HCT116 (cell line): ENCODE measurements around the gene ANKRD23. TPM values are rescaled to one million over a fixed set of nuclear protein-coding genes. Genes with fewer than 3 reads are reported as not detected.

Experiments
- ATAC-seq: fragments of 200-7000 bp; cut with Tn5 transposase; 2 replicates; pipeline ENCODE4 v1.9.1; 2020; ENCODE audit warnings: mild to moderate bottlenecking, moderate library complexity
- BruUV-seq: library from RNA; stranded (reverse); fragments of 400-500 nt; replicated peaks from 2 replicates; lab custom pipeline; 2021; lab: Mats Ljungman, UMichigan
- CTCF ChIA-PET: fragments of 300-600 bp; sonication (Branson Sonifier 250); formaldehyde crosslinking; loops from one replicate; lab custom pipeline; 2021; ENCODE audit warnings: antibody characterized with exemption; lab: Charles Lee
- POLR2A ChIA-PET: fragments of 300-600, 350-600 bp; sonication (Branson Sonifier 250); formaldehyde crosslinking; loops from one replicate; lab custom pipeline; 2021; ENCODE audit warnings: antibody characterized with exemption; lab: Charles Lee
- RAD21 ChIA-PET, 2 experiments: fragments of 300-600 bp; sonication (Branson Sonifier 250); formaldehyde crosslinking; loops; one replicate each; lab custom pipeline; 2023; ENCODE audit warnings: low total read pairs in 2 of 2; ENCODE audit not compliant: uncharacterized antibody in 2 of 2, unreplicated experiment in 2 of 2, low non-redundant PET in 1 of 2; lab: Charles Lee
- DNase-seq: peaks from one replicate; pipeline ENCODE4 v3.0.0-alpha.2; 2010; ENCODE audit warnings: low read depth, low spot score
- H2AFZ ChIP-seq: fragments of 200-600 bp; shearing (Covaris generic), sonication (generic); 2 replicates; pipeline ENCODE4 v1.6.1; 2017; ENCODE audit warnings: low read depth, mixed run types, mixed read lengths, antibody characterized with exemption, low read length; ENCODE audit not compliant: poor library complexity, severe bottlenecking
- H3K27ac ChIP-seq: 2 replicates; pipeline ENCODE4 v1.5.1; 2012; ENCODE audit warnings: low read depth, low read length
- H3K27me3 ChIP-seq: fragments of 200-600 bp; sonication (generic); 2 replicates; pipeline ENCODE4 v1.6.1; 2016; ENCODE audit warnings: mixed run types, low read length, mixed read lengths; ENCODE audit not compliant: insufficient read depth
- H3K36me3 ChIP-seq, 2 experiments: fragments of 200-500 bp in 1 of 2; fragments of 200-600 bp in 1 of 2; sonication (Bioruptor generic) in 1 of 2; sonication (generic) in 1 of 2; 2 replicates each; pipeline versions ENCODE4 v1.5.1 to v1.6.1; 2014 to 2016; ENCODE audit warnings: low read length in 2 of 2, inconsistent platforms in 1 of 2, mixed read lengths in 1 of 2, mixed run types in 1 of 2; ENCODE audit not compliant: insufficient read depth in 2 of 2, control insufficient read depth in 1 of 2
- H3K4me1 ChIP-seq, 2 experiments: fragments of 200-600 bp in 1 of 2; sonication (generic) in 1 of 2; 2 replicates each; pipeline versions ENCODE4 v1.5.1 to v1.6.1; 2012 to 2017; ENCODE audit warnings: low read length in 2 of 2, inconsistent platforms in 1 of 2, mild to moderate bottlenecking in 1 of 2, mixed read lengths in 1 of 2, mixed run types in 1 of 2, moderate library complexity in 1 of 2; ENCODE audit not compliant: insufficient read depth in 2 of 2, control insufficient read depth in 1 of 2
- H3K4me2 ChIP-seq: fragments of 200-600 bp; sonication (generic); 2 replicates; pipeline ENCODE4 v1.6.1; 2017; ENCODE audit warnings: mixed run types, low read length, mixed read lengths
- H3K4me3 ChIP-seq, 2 experiments: fragments of 200-600 bp in 1 of 2; sonication (generic) in 1 of 2; replicated peaks in 1 of 2; 2 replicates each; pipeline ENCODE4 v1.5.1; 2011 to 2016; ENCODE audit warnings: low read length in 2 of 2, control low read depth in 1 of 2, low read depth in 1 of 2, mild to moderate bottlenecking in 1 of 2, mixed read lengths in 1 of 2, mixed run types in 1 of 2
- H3K79me2 ChIP-seq: fragments of 200-600 bp; sonication (generic); 2 replicates; pipeline ENCODE4 v1.6.1; 2017; ENCODE audit warnings: mild to moderate bottlenecking, mixed run types, low read length, moderate library complexity, mixed read lengths; ENCODE audit not compliant: insufficient read depth
- H3K9ac ChIP-seq: fragments of 200-600 bp; sonication (generic); 2 replicates; pipeline ENCODE4 v1.6.1; 2016; ENCODE audit warnings: low read length, mixed read lengths
- H3K9me2 ChIP-seq: fragments of 200-600 bp; sonication (generic), shearing (Covaris generic); 2 replicates; pipeline ENCODE4 v1.6.1; 2017; ENCODE audit warnings: mixed run types, mild to moderate bottlenecking, moderate library complexity; ENCODE audit not compliant: insufficient read depth
- H3K9me3 ChIP-seq, 2 experiments: fragments of 200-500 bp in 1 of 2; fragments of 200-600 bp in 1 of 2; sonication (Bioruptor generic) in 1 of 2; sonication (generic) in 1 of 2; 2 replicates each; pipeline ENCODE4 v1.6.1; 2014 to 2017; ENCODE audit warnings: low read length in 2 of 2, mixed read lengths in 2 of 2, inconsistent platforms in 1 of 2, low read depth in 1 of 2, mild to moderate bottlenecking in 1 of 2, mixed run types in 1 of 2, moderate library complexity in 1 of 2; ENCODE audit not compliant: control insufficient read depth in 1 of 2, insufficient read depth in 1 of 2
- H4K20me1 ChIP-seq: fragments of 200-600 bp; sonication (generic), shearing (Covaris generic); 2 replicates; pipeline ENCODE4 v1.6.1; 2017; ENCODE audit warnings: mixed run types, mild to moderate bottlenecking, moderate library complexity; ENCODE audit not compliant: insufficient read depth
- CBX3 ChIP-seq: IDR thresholded peaks from 2 replicates; pipeline ENCODE4 v1.6.1; 2012; ENCODE audit warnings: low read depth
- EGR1 ChIP-seq: IDR thresholded peaks from 2 replicates; pipeline ENCODE4 v1.6.1; 2012; ENCODE audit warnings: low read depth
- JUND ChIP-seq: IDR thresholded peaks from 2 replicates; pipeline ENCODE4 v1.6.1; 2012
- POLR2A ChIP-seq: IDR thresholded peaks from 2 replicates; pipeline ENCODE4 v1.7.0; 2011; ENCODE audit warnings: borderline replicate concordance; ENCODE audit not compliant: insufficient read depth, insufficient read length; ENCODE audit errors: extremely low read depth
- RAD21 ChIP-seq: IDR thresholded peaks from 2 replicates; pipeline ENCODE4 v1.6.1; 2012; ENCODE audit warnings: low read depth, mild to moderate bottlenecking
- ZNF274 ChIP-seq: fragments of 200-500 bp; sonication (Bioruptor generic); IDR thresholded peaks from 2 replicates; pipeline ENCODE4 v1.6.1; 2014; ENCODE audit warnings: mild to moderate bottlenecking, low read depth, low read length, inconsistent platforms
- intact Hi-C: fragments of 100-400 bp; cut with micrococcal nuclease; formaldehyde crosslinking; loops from 2 replicates; pipeline ENCODE4 v1.10.0; 2022
- total RNA-seq: library from RNA; stranded (reverse); gene quantifications from one replicate; pipeline ENCODE4 v1.2.1, GENCODE V29; 2021; ENCODE audit not compliant: unreplicated experiment
- TF ChIP-seq, protein P1 (sequence below): IDR thresholded peaks from 2 replicates; pipeline ENCODE4 v1.6.1; 2012; ENCODE audit warnings: low read depth

Gene ANKRD23
- total RNA-seq, 1 experiment from 2014 or later, result 1.4 TPM

DNA sequence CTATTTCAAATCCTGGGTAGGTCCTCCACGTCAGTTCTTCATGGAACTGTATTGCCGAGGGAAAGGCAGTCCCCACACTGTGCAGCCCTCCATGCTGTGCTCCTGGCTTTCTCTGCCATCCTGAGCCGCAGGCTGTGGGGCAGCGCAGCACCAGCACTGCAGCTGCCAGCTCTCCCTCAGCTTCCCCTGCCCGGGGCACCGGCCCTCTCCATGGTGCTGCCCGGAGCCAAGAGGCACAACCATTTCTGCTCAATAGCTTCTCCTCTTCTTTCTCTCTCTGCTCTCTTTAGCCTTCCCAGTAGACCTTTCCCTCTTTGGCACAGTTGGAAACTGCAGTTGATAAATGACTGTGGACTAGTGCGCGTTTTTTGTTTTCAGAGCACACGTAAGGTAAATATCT, 12.1 kb downstream of the ANKRD23 start:
- DNase-seq (no peak), ATAC-seq (no peak)
- H3K4me1 ChIP-seq, result peaks cover 0 to 12% of the 10 kb centered on the region in 2 experiments; a peak in 2 of 4 replicates
- H3K9me3 ChIP-seq, result no peaks in the 10 kb centered on the region
- no peak overlapping the region for H3K27ac ChIP-seq
- no peak overlapping the region for H3K4me3 ChIP-seq
- H3K9ac ChIP-seq, result no peak overlapping the region
- POLR2A ChIA-PET, result no interaction called here
- CTCF ChIA-PET, result no interaction called here
- no peaks in the 10 kb centered on the region for H4K20me1 ChIP-seq
- no peak overlapping the region for H3K4me2 ChIP-seq
- no peaks in the 10 kb centered on the region for H3K79me2 ChIP-seq
- H3K27me3 ChIP-seq, result no peaks in the 10 kb centered on the region
- no peaks in the 10 kb centered on the region for H3K9me2 ChIP-seq
- peaks cover 32 to 39% of the 10 kb centered on the region in 2 experiments; a peak in 3 of 4 replicates for H3K36me3 ChIP-seq
- no peak for TF ChIP-seq RAD21
- TF ChIP-seq POLR2A, result no peak
- TF ChIP-seq, protein P1, sequence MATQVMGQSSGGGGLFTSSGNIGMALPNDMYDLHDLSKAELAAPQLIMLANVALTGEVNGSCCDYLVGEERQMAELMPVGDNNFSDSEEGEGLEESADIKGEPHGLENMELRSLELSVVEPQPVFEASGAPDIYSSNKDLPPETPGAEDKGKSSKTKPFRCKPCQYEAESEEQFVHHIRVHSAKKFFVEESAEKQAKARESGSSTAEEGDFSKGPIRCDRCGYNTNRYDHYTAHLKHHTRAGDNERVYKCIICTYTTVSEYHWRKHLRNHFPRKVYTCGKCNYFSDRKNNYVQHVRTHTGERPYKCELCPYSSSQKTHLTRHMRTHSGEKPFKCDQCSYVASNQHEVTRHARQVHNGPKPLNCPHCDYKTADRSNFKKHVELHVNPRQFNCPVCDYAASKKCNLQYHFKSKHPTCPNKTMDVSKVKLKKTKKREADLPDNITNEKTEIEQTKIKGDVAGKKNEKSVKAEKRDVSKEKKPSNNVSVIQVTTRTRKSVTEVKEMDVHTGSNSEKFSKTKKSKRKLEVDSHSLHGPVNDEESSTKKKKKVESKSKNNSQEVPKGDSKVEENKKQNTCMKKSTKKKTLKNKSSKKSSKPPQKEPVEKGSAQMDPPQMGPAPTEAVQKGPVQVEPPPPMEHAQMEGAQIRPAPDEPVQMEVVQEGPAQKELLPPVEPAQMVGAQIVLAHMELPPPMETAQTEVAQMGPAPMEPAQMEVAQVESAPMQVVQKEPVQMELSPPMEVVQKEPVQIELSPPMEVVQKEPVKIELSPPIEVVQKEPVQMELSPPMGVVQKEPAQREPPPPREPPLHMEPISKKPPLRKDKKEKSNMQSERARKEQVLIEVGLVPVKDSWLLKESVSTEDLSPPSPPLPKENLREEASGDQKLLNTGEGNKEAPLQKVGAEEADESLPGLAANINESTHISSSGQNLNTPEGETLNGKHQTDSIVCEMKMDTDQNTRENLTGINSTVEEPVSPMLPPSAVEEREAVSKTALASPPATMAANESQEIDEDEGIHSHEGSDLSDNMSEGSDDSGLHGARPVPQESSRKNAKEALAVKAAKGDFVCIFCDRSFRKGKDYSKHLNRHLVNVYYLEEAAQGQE, result peak; percentile 40
- no peak for TF ChIP-seq EGR1
- TF ChIP-seq JUND, result no peak
- no peak for TF ChIP-seq ZNF274
- TF ChIP-seq CBX3, result no peak
- no peak overlapping the region for H2AFZ ChIP-seq
- intact Hi-C loops, result no loop called here
- RAD21 ChIA-PET, result no interaction called here
- BruUV-seq, result no TSS peak
